ENCODE results near the gene NEDD4L. TPM values are rescaled to one million over a fixed set of nuclear protein-coding genes. Genes with fewer than 3 reads are reported as not detected.

The NEDD4L gene
- total and polyA plus RNA-seq, 2 donors (not counting 1 experiment from before 2014, with no cell fraction given) = 10.3 to 25.7 TPM

- no peak overlapping the region for H3K4me3 Mint-ChIP-seq
- ChIA-PET POLR2A (no interaction called here), CTCF (no interaction called here)
- Histone ChIP-seq H3K27me3 (replicated peaks in 1 of 4; ENCODE audit: control extremely low read depth in 1 of 4, control insufficient read depth in 3 of 4, insufficient read depth in 4 of 4, low read length in 3 of 4) (peaks cover 0 to 5% (median 2%) of the 10 kb centered on the region in 4 experiments), H3K4me3 (ENCODE audit: control extremely low read depth in 1 of 5, extremely low read depth in 1 of 5, insufficient read depth in 1 of 5, low read depth in 2 of 5, low read length in 4 of 5) (no peak overlapping the region), H3K36me3 (replicated peaks in 1 of 2; ENCODE audit: control extremely low read depth in 1 of 2, control insufficient read depth in 1 of 2, extremely low read depth in 1 of 2, insufficient read depth in 2 of 2, low read length in 1 of 2) (no peaks in the 10 kb centered on the region), H3K79me2 (ENCODE audit: control insufficient read depth, insufficient read depth, low read length) (no peaks in the 10 kb centered on the region), H2AFZ (ENCODE audit: insufficient read depth, low read depth, low read length, poor library complexity, severe bottlenecking) (no peak overlapping the region), H3K4me1 (ENCODE audit: control insufficient read depth in 2 of 2, insufficient read depth in 2 of 2, low read length in 2 of 2) (peaks cover 14 to 25% of the 10 kb centered on the region in 2 donors), H3K9ac (ENCODE audit: low read length) (no peak overlapping the region), H3K9me3 (ENCODE audit: control extremely low read depth in 1 of 3, control insufficient read depth in 2 of 3, insufficient read depth in 1 of 3, low read length in 2 of 3) (peaks cover 0 to 2% (median 0%) of the 10 kb centered on the region in 3 donors), H4K20me1 (ENCODE audit: control insufficient read depth, insufficient read depth, low read length, poor library complexity, severe bottlenecking) (no peaks in the 10 kb centered on the region), H3K27ac (ENCODE audit: low read length in 2 of 2) (no peak overlapping the region), H3K4me2 (replicated peaks; ENCODE audit: low read depth, low read length, poor library complexity, severe bottlenecking) (no peak overlapping the region)
- no peak for DNase-seq
- no peaks in the 10 kb centered on the region for H3K9me3 Mint-ChIP-seq (ENCODE audit: insufficient read depth)
- WGBS (ENCODE audit: insufficient coverage) = 89% methylated on average over 2 of the region's 4 CpGs
- no peak for TF ChIP-seq CTCF (IDR thresholded peaks at IDR 0.05)
- no peak for TF ChIP-seq EZH2 (IDR thresholded peaks at IDR 0.05; ENCODE audit: borderline replicate concordance, insufficient read depth, low read depth, low read length, poor library complexity, severe bottlenecking)
- intact Hi-C loops (cut with micrococcal nuclease) = no loop called here
- peaks cover 19% of the 10 kb centered on the region for H3K4me1 Mint-ChIP-seq
- ATAC-seq (ENCODE audit: low read depth) = no peak
- peaks cover 39% of the 10 kb centered on the region for H3K27me3 Mint-ChIP-seq
- H3K27ac Mint-ChIP-seq = no peak overlapping the region
Observed at GRCh38 chr18:58010265-58010664, 33.8 kb upstream of the NEDD4L start.

- CTCF ChIA-PET = interaction anchor here (0.8 to 1.4 kb wide), 2 partner anchors 8 to 31 kb away, joined by 3 to 4 read pairs; partner anchors contain the start of gene NEDD4L
- POLR2A ChIA-PET = no interaction called here
- H3K4me2 ChIP-seq (replicated peaks; ENCODE audit: low read depth, low read length, poor library complexity, severe bottlenecking) = no peak overlapping the region
- H3K27ac ChIP-seq (ENCODE audit: low read length in 2 of 2) = no peak overlapping the region
- Mint-ChIP-seq H3K4me1 (peaks cover 31% of the 10 kb centered on the region), H3K9me3 (ENCODE audit: insufficient read depth) (no peaks in the 10 kb centered on the region), H3K4me3 (no peak overlapping the region), H3K27me3 (peaks cover 30% of the 10 kb centered on the region), H3K27ac (no peak overlapping the region)
- H3K36me3 ChIP-seq (replicated peaks in 1 of 2; ENCODE audit: control extremely low read depth in 1 of 2, control insufficient read depth in 1 of 2, extremely low read depth in 1 of 2, insufficient read depth in 2 of 2, low read length in 1 of 2) = no peaks in the 10 kb centered on the region
- no peak overlapping the region for H3K4me3 ChIP-seq (ENCODE audit: control extremely low read depth in 1 of 5, extremely low read depth in 1 of 5, insufficient read depth in 1 of 5, low read depth in 2 of 5, low read length in 4 of 5)
- no peaks in the 10 kb centered on the region for H3K79me2 ChIP-seq (ENCODE audit: control insufficient read depth, insufficient read depth, low read length)
- peaks cover 23 to 34% of the 10 kb centered on the region in 2 donors for H3K4me1 ChIP-seq (ENCODE audit: control insufficient read depth in 2 of 2, insufficient read depth in 2 of 2, low read length in 2 of 2)
- peaks cover 0 to 4% (median under 1%) of the 10 kb centered on the region in 4 experiments for H3K27me3 ChIP-seq (replicated peaks in 1 of 4; ENCODE audit: control extremely low read depth in 1 of 4, control insufficient read depth in 3 of 4, insufficient read depth in 4 of 4, low read length in 3 of 4)
- H2AFZ ChIP-seq (ENCODE audit: insufficient read depth, low read depth, low read length, poor library complexity, severe bottlenecking) = no peak overlapping the region
- ATAC-seq (ENCODE audit: low read depth) (no peak), DNase-seq (no peak)
- TF ChIP-seq CTCF (IDR thresholded peaks at IDR 0.05) (no peak), EZH2 (IDR thresholded peaks at IDR 0.05; ENCODE audit: borderline replicate concordance, insufficient read depth, low read depth, low read length, poor library complexity, severe bottlenecking) (no peak)
- intact Hi-C loops (cut with micrococcal nuclease) = no loop called here
- no peak overlapping the region for H3K9ac ChIP-seq (ENCODE audit: low read length)
- no CpG with 5 or more reads among the region's 1 CpG for WGBS (ENCODE audit: insufficient coverage)
- H3K9me3 ChIP-seq (ENCODE audit: control extremely low read depth in 1 of 3, control insufficient read depth in 2 of 3, insufficient read depth in 1 of 3, low read length in 2 of 3) = peaks cover 0 to 8% (median 0%) of the 10 kb centered on the region in 3 donors
- H4K20me1 ChIP-seq (ENCODE audit: control insufficient read depth, insufficient read depth, low read length, poor library complexity, severe bottlenecking) = no peaks in the 10 kb centered on the region
Observed at GRCh38 chr18:58012356-58012755, 31.7 kb upstream of the NEDD4L start.

Data from B cell (primary cell).